Karpas-422 (cell line): Measurements from ENCODE around the gene FOXD1. TPM values are rescaled to one million over a fixed set of nuclear protein-coding genes. Genes with fewer than 3 reads are reported as not detected.
"Not testable (repeated sequence)": the region's sequence is repeated elsewhere in the genome, so short reads cannot be mapped to it uniquely, and the experiment has no call there.

Source experiments
- DNase-seq: peaks from one replicate; pipeline ENCODE4 v3.0.0-alpha.2; 2015
- H2AFZ ChIP-seq: fragments of 200-600 bp; sonication (generic); 2 replicates; pipeline ENCODE4 v1.6.1; 2014; ENCODE audit warnings: antibody characterized with exemption, low read length, mixed read lengths
- H3K27ac ChIP-seq: fragments of 200-600 bp; sonication (generic); 2 replicates; pipeline ENCODE4 v1.5.1; 2014; ENCODE audit warnings: mild to moderate bottlenecking, low read length, moderate library complexity
- H3K27me3 ChIP-seq: fragments of 200-600 bp; sonication (generic); 2 replicates; pipeline ENCODE4 v1.6.1; 2014; ENCODE audit warnings: low read length, mixed read lengths
- H3K36me3 ChIP-seq: fragments of 200-600 bp; sonication (generic); 2 replicates; pipeline ENCODE4 v1.6.1; 2014; ENCODE audit warnings: low read length, mixed read lengths; ENCODE audit not compliant: insufficient read depth
- H3K4me1 ChIP-seq: fragments of 200-600 bp; sonication (generic); 2 replicates; pipeline ENCODE4 v1.6.1; 2014; ENCODE audit warnings: mild to moderate bottlenecking, low read length, mixed read lengths
- H3K4me2 ChIP-seq: fragments of 200-600 bp; sonication (generic); 2 replicates; pipeline ENCODE4 v1.6.1; 2014; ENCODE audit warnings: low read length, low read depth, mild to moderate bottlenecking; ENCODE audit not compliant: poor library complexity, severe bottlenecking
- H3K4me3 ChIP-seq: fragments of 200-600 bp; sonication (generic); 2 replicates; pipeline ENCODE4 v1.5.1; 2014; ENCODE audit warnings: mild to moderate bottlenecking, antibody characterized with exemption, low read length, mixed read lengths
- H3K79me2 ChIP-seq: fragments of 200-600 bp; sonication (generic); 2 replicates; pipeline ENCODE4 v1.6.1; 2014; ENCODE audit warnings: mild to moderate bottlenecking, low read length, mixed read lengths
- H3K9ac ChIP-seq: fragments of 200-600 bp; sonication (generic); 2 replicates; pipeline ENCODE4 v1.6.0; 2014; ENCODE audit warnings: low read length
- H3K9me2 ChIP-seq: fragments of 200-600 bp; sonication (generic), shearing (Covaris generic); replicated peaks from 2 replicates; pipeline ENCODE4 v1.6.0; 2014; ENCODE audit warnings: mild to moderate bottlenecking, low read length, moderate library complexity; ENCODE audit not compliant: insufficient read depth
- H3K9me3 ChIP-seq: fragments of 300-700, 200-600 bp; sonication (generic); 2 replicates; pipeline ENCODE4 v1.6.1; 2014; ENCODE audit warnings: low read length, mixed read lengths
- H4K20me1 ChIP-seq: fragments of 200-600 bp; sonication (generic); 2 replicates; pipeline ENCODE4 v1.6.1; 2014; ENCODE audit warnings: mild to moderate bottlenecking, antibody characterized with exemption, low read length, low read depth; ENCODE audit not compliant: insufficient read depth
- total RNA-seq: library from RNA; depleted of rRNA; stranded (reverse); fragments of >200 nt; shearing (Covaris generic); gene quantifications from 2 replicates; pipeline ENCODE4 v1.2.3, GENCODE V29; 2014; ENCODE audit warnings: low replicate concordance

FOXD1 gene
- total RNA-seq, 1 experiment from 2014 or later = 0.97 TPM

DNA sequence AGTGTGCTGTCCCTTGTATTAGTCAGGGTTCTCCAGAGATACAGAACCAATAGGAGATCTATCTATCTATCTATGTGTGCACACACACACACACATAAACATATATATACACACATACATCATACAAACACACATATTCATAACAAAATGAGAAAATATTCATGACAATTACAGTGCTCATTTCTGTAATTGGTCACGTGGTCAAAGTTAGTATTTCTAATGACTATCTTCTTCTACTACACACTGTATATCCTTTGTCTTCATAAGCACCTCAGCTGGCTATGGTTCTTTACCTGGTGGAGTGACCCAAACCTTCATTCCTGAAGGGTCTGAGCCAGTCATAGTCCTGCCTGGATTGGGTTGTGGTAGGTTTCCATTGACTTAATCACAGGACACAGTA, 31.9 kb upstream of the FOXD1 start:
- no peak for DNase-seq
- Histone ChIP-seq H3K36me3 (no peaks in the 10 kb centered on the region), H3K9me2 (no peaks in the 10 kb centered on the region), H3K79me2 (no peaks in the 10 kb centered on the region), H3K4me1 (no peaks in the 10 kb centered on the region), H3K9me3 (no peaks in the 10 kb centered on the region), H3K27me3 (no peaks in the 10 kb centered on the region), H3K4me3 (no peak overlapping the region), H3K27ac (no peak overlapping the region), H3K9ac (no peak overlapping the region), H2AFZ (no peak overlapping the region), H4K20me1 (no peaks in the 10 kb centered on the region), H3K4me2 (no peak overlapping the region)

DNA sequence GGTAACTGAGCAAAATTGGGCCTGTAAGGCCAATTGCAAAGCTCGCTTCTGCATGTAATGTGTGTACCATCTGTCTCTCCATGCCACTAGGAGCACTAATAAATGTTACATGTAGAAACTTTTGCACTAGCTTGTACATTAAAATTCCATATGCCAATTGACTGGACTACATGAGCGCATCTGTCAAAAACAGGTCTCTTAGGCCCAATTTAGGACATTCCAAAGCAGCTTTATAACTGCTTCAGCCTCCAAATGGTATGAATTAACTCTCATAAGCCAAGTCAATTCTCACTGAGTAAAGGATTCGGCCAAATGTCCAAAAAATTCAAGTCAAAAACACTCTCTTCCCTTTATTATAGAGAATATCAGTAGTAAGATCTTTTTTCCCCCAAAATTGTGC, 23.5 kb upstream of the FOXD1 start:
- Histone ChIP-seq H3K27me3 (no peaks in the 10 kb centered on the region), H3K9me2 (no peaks in the 10 kb centered on the region), H3K4me2 (no peak overlapping the region), H3K9ac (no peak overlapping the region), H3K79me2 (no peaks in the 10 kb centered on the region), H3K9me3 (no peaks in the 10 kb centered on the region), H4K20me1 (no peaks in the 10 kb centered on the region), H3K36me3 (no peaks in the 10 kb centered on the region), H3K4me1 (no peaks in the 10 kb centered on the region), H2AFZ (no peak overlapping the region), H3K4me3 (no peak overlapping the region), H3K27ac (no peak overlapping the region)
- no peak for DNase-seq

DNA sequence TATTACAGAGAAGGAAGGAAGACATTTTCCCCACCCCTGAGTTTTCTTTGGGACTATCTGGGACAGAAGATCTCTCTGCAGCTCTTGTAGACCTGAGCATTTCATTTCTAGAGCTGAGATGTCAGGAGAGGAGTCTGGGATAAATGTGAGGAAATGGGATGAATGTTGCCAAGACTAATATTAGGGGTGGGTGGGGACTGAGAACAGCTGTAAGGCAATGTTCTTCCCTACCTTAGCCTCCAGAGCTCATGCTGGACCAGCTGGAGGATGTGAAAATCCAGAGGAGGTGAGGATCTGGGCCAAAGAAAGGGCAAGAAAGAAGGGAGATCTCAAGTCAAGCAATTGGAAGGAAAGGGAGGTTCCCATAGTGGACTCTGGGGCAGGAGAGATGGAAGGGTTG, 23.1 kb upstream of the FOXD1 start:
- no peaks in the 10 kb centered on the region for H3K9me3 ChIP-seq
- no peaks in the 10 kb centered on the region for H3K79me2 ChIP-seq
- no peak for DNase-seq
- no peak overlapping the region for H3K9ac ChIP-seq
- H2AFZ ChIP-seq = no peak overlapping the region
- H4K20me1 ChIP-seq = no peaks in the 10 kb centered on the region
- no peak overlapping the region for H3K27ac ChIP-seq
- no peak overlapping the region for H3K4me2 ChIP-seq
- H3K9me2 ChIP-seq = no peaks in the 10 kb centered on the region
- H3K4me1 ChIP-seq = no peaks in the 10 kb centered on the region
- H3K36me3 ChIP-seq = no peaks in the 10 kb centered on the region
- H3K4me3 ChIP-seq = no peak overlapping the region
- H3K27me3 ChIP-seq = no peaks in the 10 kb centered on the region

DNA sequence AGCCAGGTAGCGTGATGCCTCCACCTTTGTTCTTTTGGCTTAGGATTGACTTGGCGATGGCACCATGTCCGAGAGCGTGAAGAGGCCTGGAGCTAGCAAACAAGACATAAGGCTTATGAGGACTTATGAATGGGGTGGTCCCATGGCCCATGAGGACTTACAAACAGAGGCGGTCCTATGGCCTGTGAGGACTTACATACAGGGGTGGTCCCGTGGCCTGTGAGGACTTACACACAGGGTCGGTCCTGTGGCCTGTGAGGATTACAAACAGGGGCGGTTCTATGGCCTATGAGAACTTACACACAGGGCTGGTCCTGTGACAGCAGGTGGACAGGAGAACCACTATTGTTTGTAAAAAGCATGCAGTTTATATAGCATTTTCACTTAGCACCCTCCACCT, 21.3 kb upstream of the FOXD1 start:
- no peak overlapping the region for H3K9ac ChIP-seq
- H3K79me2 ChIP-seq = no peaks in the 10 kb centered on the region
- no peaks in the 10 kb centered on the region for H3K27me3 ChIP-seq
- H3K9me2 ChIP-seq = no peaks in the 10 kb centered on the region
- H2AFZ ChIP-seq = no peak overlapping the region
- no peak overlapping the region for H3K27ac ChIP-seq
- DNase-seq = no peak
- no peaks in the 10 kb centered on the region for H4K20me1 ChIP-seq
- no peak overlapping the region for H3K4me3 ChIP-seq
- no peaks in the 10 kb centered on the region for H3K36me3 ChIP-seq
- no peaks in the 10 kb centered on the region for H3K9me3 ChIP-seq
- H3K4me1 ChIP-seq = no peaks in the 10 kb centered on the region
- no peak overlapping the region for H3K4me2 ChIP-seq

DNA sequence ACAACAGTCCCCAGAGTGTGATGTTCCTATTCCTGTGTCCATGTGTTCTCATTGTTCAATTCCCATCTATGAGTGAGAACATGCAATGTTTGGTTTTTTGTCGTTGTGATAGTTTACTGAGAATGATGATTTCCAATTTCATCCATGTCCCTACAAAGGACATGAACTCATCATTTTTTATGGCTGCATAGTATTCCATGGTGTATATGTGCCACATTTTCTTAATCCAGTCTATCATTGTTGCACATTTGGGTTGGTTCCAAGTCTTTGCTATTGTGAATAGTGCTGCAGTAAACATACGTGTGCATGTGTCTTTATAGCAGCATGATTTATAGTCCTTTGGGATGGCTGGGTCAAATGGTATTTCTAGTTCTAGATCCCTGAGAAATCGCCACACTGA, 20.1 kb upstream of the FOXD1 start:
- H3K79me2 ChIP-seq, H3K4me2 ChIP-seq, H3K9me3 ChIP-seq, H4K20me1 ChIP-seq, H3K4me1 ChIP-seq, H3K36me3 ChIP-seq, DNase-seq, H3K27ac ChIP-seq, H3K4me3 ChIP-seq, H3K9me2 ChIP-seq, H2AFZ ChIP-seq, H3K27me3 ChIP-seq, H3K9ac ChIP-seq: not testable (repeated sequence)

DNA sequence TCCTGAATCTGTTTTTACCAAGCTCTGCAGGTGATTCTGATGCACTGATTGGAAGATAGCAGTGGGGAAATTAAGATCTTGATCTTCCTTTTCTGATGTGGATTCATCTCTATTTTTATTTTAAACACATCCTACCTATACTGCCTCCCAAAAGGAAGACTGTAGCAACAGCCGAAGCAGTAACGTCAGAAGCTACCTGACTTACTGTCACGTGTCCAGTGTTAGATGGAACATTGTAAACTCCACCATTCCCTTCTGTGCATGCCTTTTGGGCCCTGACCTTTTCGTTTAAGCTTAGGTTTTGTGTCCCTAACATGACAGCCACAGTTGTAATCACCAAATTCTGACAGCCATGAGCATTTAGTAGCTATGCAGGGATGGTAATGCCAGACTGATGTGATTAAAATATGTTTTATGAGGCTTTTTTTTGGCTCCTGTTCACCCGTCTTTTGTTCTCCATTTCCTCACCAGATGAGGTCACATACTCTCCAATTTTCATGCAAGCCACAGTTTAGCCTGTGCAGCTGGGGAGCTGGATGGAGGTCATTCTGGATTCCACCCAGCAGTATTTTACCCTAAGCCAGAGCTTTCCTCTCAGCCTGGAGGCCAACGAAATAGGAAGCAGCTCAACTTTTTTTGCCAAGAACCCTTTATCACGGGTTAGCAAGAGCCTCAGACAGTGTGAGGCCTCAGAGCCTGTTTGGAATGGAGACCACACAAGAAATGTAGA, 15.6 kb upstream of the FOXD1 start:
- Histone ChIP-seq H3K4me2 (no peak overlapping the region), H2AFZ (no peak overlapping the region), H3K9me2 (no peaks in the 10 kb centered on the region), H3K9ac (no peak overlapping the region), H3K36me3 (no peaks in the 10 kb centered on the region), H4K20me1 (no peaks in the 10 kb centered on the region), H3K4me1 (no peaks in the 10 kb centered on the region), H3K27ac (no peak overlapping the region), H3K4me3 (no peak overlapping the region), H3K27me3 (no peaks in the 10 kb centered on the region), H3K9me3 (no peaks in the 10 kb centered on the region), H3K79me2 (no peaks in the 10 kb centered on the region)
- no peak for DNase-seq

DNA sequence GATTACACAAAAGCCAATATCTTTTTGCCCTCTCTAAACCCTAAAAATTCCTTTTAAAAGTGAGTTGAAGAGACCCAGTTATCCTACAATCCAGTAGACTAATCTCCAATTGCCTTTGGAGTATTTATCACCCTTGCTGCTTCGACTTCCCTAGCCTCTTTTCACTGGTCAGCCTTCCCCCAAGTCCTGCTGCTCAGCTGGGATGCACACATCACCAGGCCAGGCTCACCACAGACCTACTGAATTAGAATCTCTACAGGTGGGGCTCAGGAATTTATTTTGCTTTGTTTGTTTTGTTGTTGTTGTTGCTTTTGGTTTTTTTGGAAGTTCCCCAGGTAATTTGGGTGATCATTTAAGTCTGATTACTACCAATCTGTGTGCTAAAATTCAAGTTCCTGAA, 11.6 kb upstream of the FOXD1 start:
- Histone ChIP-seq H3K4me2 (no peak overlapping the region), H3K4me3 (no peak overlapping the region), H4K20me1 (no peaks in the 10 kb centered on the region), H3K27me3 (no peaks in the 10 kb centered on the region), H3K27ac (no peak overlapping the region), H3K9ac (no peak overlapping the region), H3K9me2 (no peaks in the 10 kb centered on the region), H3K36me3 (no peaks in the 10 kb centered on the region), H3K79me2 (no peaks in the 10 kb centered on the region), H2AFZ (no peak overlapping the region), H3K9me3 (no peaks in the 10 kb centered on the region), H3K4me1 (no peaks in the 10 kb centered on the region)
- no peak for DNase-seq

DNA sequence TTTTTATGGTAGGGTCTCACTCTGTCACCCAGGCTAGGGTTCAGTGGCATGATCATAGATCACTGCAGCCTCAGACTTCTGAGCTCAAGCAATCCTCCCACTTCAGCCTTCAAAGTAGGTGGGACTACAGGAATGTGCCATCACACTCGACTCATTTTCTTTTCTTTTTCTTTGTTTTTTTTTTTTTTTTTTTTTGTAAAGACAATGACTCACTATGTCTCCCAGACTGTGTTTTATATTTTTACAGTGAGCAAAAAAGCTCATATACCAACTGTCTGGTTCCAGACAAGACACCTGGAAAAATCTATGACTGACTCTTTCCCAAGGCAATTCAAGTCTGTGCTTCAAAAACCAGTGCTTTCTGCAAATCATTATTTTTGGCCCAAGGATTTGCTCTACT, 10.8 kb upstream of the FOXD1 start:
- H3K9ac ChIP-seq = no peak overlapping the region
- no peak overlapping the region for H2AFZ ChIP-seq
- H4K20me1 ChIP-seq = no peaks in the 10 kb centered on the region
- no peaks in the 10 kb centered on the region for H3K79me2 ChIP-seq
- no peaks in the 10 kb centered on the region for H3K4me1 ChIP-seq
- H3K4me2 ChIP-seq = no peak overlapping the region
- H3K9me3 ChIP-seq = no peaks in the 10 kb centered on the region
- DNase-seq = no peak
- H3K27ac ChIP-seq = no peak overlapping the region
- no peaks in the 10 kb centered on the region for H3K27me3 ChIP-seq
- no peaks in the 10 kb centered on the region for H3K36me3 ChIP-seq
- no peaks in the 10 kb centered on the region for H3K9me2 ChIP-seq
- H3K4me3 ChIP-seq = no peak overlapping the region

DNA sequence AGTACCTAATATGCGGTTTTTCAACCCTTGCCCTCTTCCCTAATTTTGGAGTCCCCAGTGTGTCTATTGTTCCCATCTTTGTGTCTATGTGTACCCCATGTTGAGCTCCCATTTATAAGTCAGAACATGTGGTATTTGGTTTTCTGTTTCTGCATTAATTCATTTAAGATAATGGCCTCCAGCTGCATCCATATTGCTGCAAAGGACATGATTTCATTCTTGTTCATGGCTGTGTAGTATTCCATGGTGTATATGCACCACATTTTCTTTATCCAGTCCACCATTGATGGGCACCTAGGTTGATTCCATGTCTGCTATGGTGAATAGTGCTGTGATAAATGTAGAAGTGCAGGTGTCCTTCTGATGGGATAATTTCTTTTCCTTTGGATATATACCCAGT, 7.9 kb upstream of the FOXD1 start:
- not testable (repeated sequence) for H3K27me3 ChIP-seq, H3K36me3 ChIP-seq, H3K4me1 ChIP-seq, H3K79me2 ChIP-seq, H3K4me2 ChIP-seq, H4K20me1 ChIP-seq, H3K9me3 ChIP-seq, H3K9ac ChIP-seq, H3K27ac ChIP-seq, H3K4me3 ChIP-seq, H3K9me2 ChIP-seq, DNase-seq, H2AFZ ChIP-seq
